ENCODE results near the gene ESYT2. TPM values are rescaled to one million over a fixed set of nuclear protein-coding genes. Genes with fewer than 3 reads are reported as not detected.
"Not testable (repeated sequence)": the region's sequence is repeated elsewhere in the genome, so short reads cannot be mapped to it uniquely, and the experiment has no call there.

ESYT2 gene
- total and polyA plus RNA-seq, 8 donors: 8.1 to 31.8 (median 27.3) TPM

DNA sequence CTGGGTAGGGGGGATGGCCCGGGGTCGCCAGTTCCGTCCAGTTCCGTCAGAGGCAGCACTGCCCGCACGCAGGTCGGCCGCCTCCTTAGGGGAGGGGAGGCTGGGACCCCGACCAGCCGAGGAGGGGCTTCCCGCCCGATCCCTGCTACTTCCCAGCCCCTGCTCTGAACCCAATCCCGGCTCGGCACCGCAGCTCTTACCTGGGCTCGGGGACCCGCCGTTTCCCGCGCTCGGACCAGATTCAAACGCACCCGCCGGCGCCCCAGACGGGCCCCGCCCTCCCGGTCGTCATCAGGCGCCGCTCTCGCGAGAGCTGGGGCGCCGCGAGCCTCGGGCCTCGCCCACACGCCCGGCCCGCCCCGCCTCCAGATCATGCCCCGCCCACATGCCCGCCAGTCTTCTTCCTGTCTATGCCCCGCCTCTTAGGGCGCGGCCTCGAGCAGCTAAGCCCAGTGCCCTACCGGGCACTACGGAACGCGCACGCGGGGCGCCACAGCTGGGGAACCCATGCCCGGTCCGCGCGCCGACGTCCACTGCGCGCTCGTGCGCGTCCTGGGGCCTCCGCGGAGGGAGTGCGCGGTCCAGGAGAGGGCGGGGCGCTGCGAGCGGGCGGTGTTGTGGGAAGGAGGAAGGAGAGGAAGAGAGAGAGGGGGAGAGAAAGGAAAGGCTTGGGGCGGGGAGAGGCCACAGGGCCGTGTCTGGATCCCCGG lies 124.6 kb downstream of the ESYT2 start, which contains the start of gene NCAPG2:
Gene NCAPG2 (minus strand): TSS at position 281 of the 710 bp plus-strand sequence. CDS start 2,905 bp downstream, outside the sequence.
- WGBS, 2 donors: 0 to 1% methylated on average over 54 to 78 of the region's 78 CpGs
- peak; percentile 99 to 100 (median 100) for DNase-seq
- peaks cover 0 to 5% (median 0%) of the 10 kb centered on the region in 3 donors for H3K4me1 ChIP-seq
- no peak for FAIRE-seq
- peak; percentile 98 to 99 (median 98) for ATAC-seq
- H3K9me3 ChIP-seq: no peaks in the 10 kb centered on the region
- peak within 1 kb of the TSS; percentile 75 to 87 (median 78) for H3K4me3 ChIP-seq
- H3K27ac ChIP-seq: peak within 1 kb of the TSS; percentile 59 to 90 (median 75)
- TF ChIP-seq, protein P1, sequence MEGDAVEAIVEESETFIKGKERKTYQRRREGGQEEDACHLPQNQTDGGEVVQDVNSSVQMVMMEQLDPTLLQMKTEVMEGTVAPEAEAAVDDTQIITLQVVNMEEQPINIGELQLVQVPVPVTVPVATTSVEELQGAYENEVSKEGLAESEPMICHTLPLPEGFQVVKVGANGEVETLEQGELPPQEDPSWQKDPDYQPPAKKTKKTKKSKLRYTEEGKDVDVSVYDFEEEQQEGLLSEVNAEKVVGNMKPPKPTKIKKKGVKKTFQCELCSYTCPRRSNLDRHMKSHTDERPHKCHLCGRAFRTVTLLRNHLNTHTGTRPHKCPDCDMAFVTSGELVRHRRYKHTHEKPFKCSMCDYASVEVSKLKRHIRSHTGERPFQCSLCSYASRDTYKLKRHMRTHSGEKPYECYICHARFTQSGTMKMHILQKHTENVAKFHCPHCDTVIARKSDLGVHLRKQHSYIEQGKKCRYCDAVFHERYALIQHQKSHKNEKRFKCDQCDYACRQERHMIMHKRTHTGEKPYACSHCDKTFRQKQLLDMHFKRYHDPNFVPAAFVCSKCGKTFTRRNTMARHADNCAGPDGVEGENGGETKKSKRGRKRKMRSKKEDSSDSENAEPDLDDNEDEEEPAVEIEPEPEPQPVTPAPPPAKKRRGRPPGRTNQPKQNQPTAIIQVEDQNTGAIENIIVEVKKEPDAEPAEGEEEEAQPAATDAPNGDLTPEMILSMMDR (IDR thresholded peaks at IDR 0.05): peak; percentile 15 to 52 (median 22)
- H3K36me3 ChIP-seq: no peaks in the 10 kb centered on the region
- no peaks in the 10 kb centered on the region for H3K27me3 ChIP-seq
- intact Hi-C loops (cut with DNase I): no loop called here

DNA sequence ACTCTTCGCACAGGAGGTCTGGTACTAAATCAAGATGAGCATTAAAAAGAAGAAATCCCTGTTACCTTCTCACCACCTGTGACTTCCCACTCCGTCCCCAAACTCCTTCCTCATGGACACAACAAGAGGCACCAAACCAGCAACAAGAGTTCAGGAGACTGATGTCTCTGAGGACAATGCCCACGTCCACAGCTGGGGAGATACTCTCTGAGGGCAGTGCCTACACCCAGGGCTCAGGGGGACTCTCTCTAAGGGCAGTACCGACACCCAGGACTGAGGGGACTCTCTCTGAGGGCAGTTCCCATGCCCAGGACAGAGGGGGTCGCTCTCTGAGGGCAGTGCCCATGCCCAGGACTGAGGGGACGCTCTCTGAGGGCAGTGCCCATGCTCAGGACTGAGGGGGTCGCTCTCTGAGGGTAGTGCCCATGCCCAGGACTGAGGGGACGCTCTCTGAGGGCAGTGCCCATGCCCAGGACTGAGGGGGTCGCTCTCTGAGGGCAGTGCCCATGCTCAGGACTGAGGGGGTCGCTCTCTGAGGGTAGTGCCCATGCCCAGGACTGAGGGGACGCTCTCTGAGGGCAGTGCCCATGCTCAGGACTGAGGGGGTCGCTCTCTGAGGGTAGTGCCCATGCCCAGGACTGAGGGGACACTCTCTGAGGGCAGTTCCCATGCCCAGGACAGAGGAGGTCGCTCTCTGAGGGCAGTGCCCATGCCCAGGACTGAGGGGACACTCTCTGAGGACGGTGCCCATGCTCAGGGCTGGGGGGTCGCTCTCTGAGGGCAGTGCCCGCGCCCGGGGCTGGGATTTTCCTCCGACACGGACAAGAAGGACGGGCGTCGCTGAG lies 125.4 kb downstream of the ESYT2 start:
- H3K4me1 ChIP-seq; H3K9me3 ChIP-seq; ATAC-seq; H3K36me3 ChIP-seq; intact Hi-C loops (cut with DNase I); DNase-seq; FAIRE-seq; H3K27me3 ChIP-seq: not testable (repeated sequence)
- H3K27ac ChIP-seq: peak overlapping the region in 1 of 4 donors; percentile 90
- peak overlapping the region; percentile 59 to 87 (median 78) for H3K4me3 ChIP-seq
- WGBS, 2 donors: 15 to 17% methylated on average over 16 to 23 of the region's 23 CpGs

DNA sequence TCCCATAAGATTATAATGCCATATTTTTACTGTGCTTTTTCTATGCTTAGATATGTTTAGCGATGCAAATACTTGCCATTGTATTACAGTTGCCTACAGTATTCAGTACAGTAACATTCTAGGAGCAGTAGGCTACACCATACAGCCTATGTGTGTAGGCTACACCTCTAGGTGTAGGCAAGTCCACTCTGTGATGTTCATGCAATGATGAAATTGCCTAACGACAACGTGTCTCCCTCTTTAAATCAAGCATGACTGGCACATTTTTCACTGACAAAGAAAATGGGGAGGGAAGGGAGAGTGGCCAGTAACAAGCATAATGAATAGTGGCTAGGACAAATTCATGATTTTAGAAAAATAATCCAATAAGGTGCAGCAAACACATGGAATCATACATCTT lies 126.4 kb downstream of the ESYT2 start:
- H3K4me1 ChIP-seq: peaks cover 0 to 5% (median 0%) of the 10 kb centered on the region in 3 donors
- no peaks in the 10 kb centered on the region for H3K27me3 ChIP-seq
- H3K4me3 ChIP-seq: no peak overlapping the region
- intact Hi-C loops (cut with DNase I): no loop called here
- H3K27ac ChIP-seq: no peak overlapping the region
- no peak for ATAC-seq
- no peak for FAIRE-seq
- no peaks in the 10 kb centered on the region for H3K36me3 ChIP-seq
- DNase-seq: no peak
- H3K9me3 ChIP-seq: no peaks in the 10 kb centered on the region
- TF ChIP-seq, protein P1 (IDR thresholded peaks at IDR 0.05): no peak
- 45 to 59% methylated on average over 3 of the region's 3 CpGs for WGBS, 2 donors

DNA sequence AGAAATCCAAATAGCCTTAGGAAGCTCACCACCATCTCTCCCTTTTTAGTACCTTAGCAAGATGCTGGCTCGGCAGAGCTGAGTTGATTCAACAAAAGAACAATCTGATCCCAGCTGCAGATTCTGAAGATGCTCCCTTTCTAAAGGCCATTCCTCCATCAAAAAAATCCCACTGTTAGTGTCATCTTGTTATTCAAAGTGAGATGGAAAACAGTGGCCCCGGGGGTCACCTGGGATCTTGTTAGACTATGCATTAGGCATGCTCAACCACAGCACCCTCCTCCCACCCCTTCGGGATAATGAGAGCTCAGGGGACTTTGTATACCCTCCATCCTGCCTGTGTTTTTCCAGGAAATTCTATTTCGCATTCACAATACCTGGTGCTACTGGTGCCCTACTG lies 127.1 kb downstream of the ESYT2 start:
- 55 to 70% methylated on average over 4 of the region's 4 CpGs for WGBS, 2 donors
- DNase-seq: no peak
- Histone ChIP-seq H3K27me3 (no peaks in the 10 kb centered on the region), H3K9me3 (no peaks in the 10 kb centered on the region), H3K27ac (no peak overlapping the region), H3K36me3 (no peaks in the 10 kb centered on the region), H3K4me3 (no peak overlapping the region), H3K4me1 (peaks cover 0 to 5% (median 0%) of the 10 kb centered on the region in 3 donors)
- no peak for ATAC-seq
- TF ChIP-seq, protein P1 (IDR thresholded peaks at IDR 0.05): no peak
- intact Hi-C loops (cut with DNase I): no loop called here
- no peak for FAIRE-seq

DNA sequence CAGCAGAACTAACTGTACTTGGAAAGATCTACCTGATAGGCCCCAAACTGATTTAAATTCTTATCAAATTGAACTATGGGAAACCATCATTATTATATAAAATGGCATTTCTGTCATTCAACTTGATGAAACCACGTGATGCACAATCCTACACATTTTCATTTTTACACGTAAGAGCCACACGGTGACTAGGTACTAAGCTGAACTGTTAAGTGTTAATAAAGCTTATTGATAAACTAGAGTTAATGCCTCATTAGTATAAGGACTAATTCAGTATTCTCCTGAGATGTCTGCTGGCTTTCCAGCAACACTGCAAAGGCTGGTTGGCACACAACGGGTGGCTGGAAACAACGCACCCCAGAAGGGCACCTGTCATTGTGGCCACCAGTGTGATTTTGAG lies 129.3 kb downstream of the ESYT2 start:
- FAIRE-seq (no peak), DNase-seq (no peak), ATAC-seq (no peak)
- TF ChIP-seq, protein P1 (IDR thresholded peaks at IDR 0.05): no peak
- Histone ChIP-seq H3K27me3 (no peaks in the 10 kb centered on the region), H3K4me1 (peaks cover 4 to 7% (median 6%) of the 10 kb centered on the region in 3 donors), H3K36me3 (no peaks in the 10 kb centered on the region), H3K4me3 (no peak overlapping the region), H3K27ac (no peak overlapping the region), H3K9me3 (no peaks in the 10 kb centered on the region)
- intact Hi-C loops (cut with DNase I): no loop called here
- 94% methylated on average over 5 of the region's 5 CpGs for WGBS, 2 donors

All from pancreas (tissue), 10 donors.